HG03139 (cell line): ENCODE data around the gene ERCC5.
A peak's percentile ranks its signal among the peaks of the same experiment; 100 is the strongest.

Experiments
- ATAC-seq: cut with Tn5 transposase; IDR thresholded peaks from one replicate; pipeline ENCODE4 v1.9.1; 2021; ENCODE audit not compliant: unreplicated experiment

Gene ERCC5

DNA sequence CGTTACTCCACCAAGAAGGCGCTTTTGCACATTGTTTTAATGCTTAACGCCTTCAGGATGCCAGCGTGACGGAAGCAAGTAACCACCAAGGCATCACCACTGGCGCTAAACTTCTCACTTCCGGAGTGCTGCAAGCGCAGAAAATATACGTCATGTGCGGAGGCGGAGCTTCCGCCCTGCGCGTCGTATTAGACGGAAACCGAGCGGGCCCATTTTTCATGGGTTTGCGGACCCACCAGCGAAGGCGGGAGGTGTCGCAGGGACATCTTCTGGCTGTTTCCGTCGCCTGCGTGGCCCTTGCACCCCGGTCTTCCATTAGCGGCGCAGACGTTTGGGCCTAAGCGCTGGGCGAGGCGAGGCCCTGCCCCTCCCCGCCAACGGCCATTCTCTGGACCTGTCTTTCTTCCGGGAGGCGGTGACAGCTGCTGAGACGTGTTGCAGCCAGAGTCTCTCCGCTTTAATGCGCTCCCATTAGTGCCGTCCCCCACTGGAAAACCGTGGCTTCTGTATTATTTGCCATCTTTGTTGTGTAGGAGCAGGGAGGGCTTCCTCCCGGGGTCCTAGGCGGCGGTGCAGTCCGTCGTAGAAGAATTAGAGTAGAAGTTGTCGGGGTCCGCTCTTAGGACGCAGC is at the start of gene ERCC5:
Gene ERCC5, plus strand, starts transcription at position 403 of the 631 bp plus-strand sequence. CDS start 235 bp downstream, outside the sequence.
- ATAC-seq, result peak; percentile 77

DNA sequence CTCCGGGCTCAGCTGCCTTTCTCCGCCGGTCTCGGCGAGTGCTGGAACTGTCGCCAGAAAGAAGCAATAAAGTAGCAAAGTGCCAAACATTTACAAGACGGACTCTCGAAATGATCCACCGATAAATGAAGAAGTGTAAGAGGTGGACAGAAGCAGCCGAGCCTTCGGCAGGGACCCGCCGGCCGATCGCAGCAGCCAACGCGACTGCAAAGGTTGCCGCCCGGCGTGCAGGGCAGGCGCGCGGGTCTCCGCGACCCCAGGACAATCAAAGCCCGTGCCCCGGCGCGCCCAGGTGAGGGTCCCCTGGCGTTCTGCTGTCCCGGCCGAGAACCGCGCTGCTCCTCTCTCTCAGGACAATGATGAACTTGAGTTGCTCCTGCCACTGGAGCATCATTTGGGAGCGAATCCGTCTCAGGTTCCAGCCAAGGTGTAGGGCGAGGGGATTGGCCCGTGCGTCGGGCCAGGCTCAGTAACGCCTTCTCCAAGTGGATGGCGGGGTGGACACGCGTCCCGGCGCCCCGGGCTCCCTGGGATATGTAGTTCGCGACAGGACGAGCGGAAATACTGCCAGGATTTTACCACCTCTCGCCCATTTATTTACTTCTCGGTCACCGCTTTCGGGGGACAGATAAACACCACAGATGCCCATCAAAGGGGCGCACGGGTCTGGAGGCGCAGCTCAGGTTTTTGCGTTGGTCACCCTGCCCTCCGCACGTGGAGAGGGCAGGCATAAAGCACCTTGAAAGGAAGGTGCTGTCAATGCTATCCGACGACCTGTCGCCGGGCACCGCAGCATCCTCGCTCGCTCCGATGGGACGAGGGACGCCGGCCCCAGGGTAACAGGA is 47.0 kb upstream of the ERCC5 start, which contains the start of the genes BIVM and POGLUT2:
Gene BIVM, plus strand, starts transcription at position 539 of the 845 bp plus-strand sequence. CDS start 8,149 bp downstream, outside the sequence.
Gene POGLUT2, minus strand, starts transcription at position 396 of the 845 bp plus-strand sequence. Its CDS starts 306 bp downstream, at position 90.
- ATAC-seq, result peak; percentile 84

DNA sequence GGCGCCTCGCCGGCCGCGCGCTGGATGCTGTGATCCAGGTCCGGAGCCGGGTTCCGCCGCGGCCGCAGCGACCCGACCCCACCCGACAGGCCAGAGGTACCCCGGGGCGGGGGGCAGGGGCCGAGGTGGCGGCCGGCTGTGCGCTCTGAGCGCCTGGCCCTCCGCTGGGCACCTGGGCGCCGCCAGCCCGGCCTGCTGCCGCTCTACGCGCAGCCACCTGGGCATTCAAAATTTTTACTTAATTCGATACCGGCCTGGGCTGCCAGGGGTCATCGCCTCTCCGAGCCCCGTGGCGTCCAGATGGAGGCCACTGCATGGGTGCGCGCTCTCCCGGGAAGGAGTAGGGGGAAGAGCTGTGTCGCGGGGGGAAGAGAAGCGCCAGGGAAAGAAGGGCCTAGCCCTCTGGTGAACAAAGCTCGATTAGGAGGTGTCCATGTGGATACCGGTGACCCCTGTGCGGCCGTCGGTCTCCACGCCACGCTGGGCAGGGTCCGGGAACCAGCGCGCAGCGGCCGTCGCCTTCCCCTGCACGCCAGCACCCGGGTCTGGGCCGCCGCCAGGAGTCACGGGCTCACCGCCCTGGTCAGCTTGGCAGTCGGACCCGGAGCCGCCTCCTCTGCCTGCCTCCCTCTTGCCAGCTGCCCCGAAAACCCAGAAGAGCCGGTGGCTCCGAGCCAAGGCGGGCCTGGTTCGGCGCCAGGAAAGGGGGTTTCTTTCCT is 46.2 kb upstream of the ERCC5 start:
- peak; percentile 2 for ATAC-seq

- ATAC-seq, result peak; percentile 75
Observed at GRCh38 chr13:102800145-102801041, 45.4 kb upstream of the ERCC5 start.

DNA sequence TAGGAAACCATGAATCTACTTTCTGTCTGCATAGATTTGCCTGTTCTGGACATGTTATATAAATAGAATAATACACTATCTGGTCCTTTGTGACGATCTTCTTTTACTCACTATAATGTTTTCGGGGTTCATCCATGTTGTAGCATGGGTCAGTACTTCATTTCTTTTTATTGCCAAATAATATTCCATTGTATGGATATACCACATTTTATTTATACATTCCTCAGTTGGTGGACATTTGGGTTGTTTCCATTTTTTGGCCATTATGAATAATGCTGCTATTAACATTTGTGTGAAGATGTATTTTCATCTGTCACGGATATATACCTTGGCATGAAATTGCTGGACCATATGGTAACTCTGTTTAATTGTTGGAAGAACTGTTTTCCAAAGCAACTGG is 40.2 kb upstream of the ERCC5 start:
- ATAC-seq, result no peak

GRCh38 chr13:102807699-102808098 is 38.1 kb upstream of the ERCC5 start:
- ATAC-seq, result no peak

GRCh38 chr13:102812611-102813287 is 33.1 kb upstream of the ERCC5 start:
- ATAC-seq, result no peak

DNA sequence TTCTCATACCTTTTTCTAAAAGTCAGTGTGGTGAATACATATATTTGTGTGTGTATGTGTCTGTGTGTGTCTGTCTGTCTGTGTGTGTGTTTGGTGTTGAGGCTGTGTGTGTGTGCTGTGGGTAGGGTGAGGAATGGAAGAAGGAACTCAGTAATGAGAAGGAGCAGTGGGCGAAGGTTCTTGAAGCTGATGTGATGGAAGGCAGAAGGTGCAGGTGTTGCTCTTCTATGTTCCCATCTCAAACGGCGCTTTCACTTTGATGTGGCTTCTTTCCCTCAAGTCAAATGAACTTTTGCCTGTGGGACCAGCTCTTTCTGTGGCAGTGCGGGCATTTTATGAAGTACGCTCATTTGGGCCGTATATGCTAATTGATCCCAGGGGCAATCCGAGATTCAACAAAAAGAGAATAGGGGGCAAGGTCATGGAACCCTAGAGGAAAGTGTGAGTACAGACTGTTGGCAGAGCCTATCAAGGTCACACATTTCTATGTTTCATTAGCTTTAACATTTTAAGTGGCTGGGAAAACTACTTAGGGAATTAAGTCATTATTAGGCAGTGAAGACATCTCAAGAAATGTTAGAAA is 31.7 kb upstream of the ERCC5 start:
- no peak for ATAC-seq

- no peak for ATAC-seq
Observed at GRCh38 chr13:102814793-102815192, 31.0 kb upstream of the ERCC5 start.

DNA sequence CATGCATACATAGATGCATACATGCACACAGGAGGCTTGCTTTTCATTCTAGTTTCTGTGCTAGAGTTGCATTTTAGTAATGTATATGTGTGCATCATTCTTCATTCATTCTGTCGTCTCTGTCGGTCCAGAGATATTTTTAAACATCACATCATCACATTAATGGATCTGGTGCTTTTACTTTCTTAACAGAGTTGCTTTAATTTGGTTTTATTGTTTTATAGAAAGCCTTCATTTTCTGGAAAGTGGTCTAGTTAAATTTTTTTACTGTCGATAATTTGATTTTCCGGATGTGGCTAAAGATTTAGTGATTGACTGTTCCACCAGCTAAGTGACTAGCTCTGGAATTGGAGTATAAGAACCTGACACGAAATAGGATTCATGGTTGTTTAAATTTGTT is 30.0 kb upstream of the ERCC5 start:
- ATAC-seq, result no peak

GRCh38 chr13:102816708-102817107 is 29.1 kb upstream of the ERCC5 start:
- no peak for ATAC-seq

- no peak for ATAC-seq
Observed at GRCh38 chr13:102817241-102817640, 28.6 kb upstream of the ERCC5 start.

DNA sequence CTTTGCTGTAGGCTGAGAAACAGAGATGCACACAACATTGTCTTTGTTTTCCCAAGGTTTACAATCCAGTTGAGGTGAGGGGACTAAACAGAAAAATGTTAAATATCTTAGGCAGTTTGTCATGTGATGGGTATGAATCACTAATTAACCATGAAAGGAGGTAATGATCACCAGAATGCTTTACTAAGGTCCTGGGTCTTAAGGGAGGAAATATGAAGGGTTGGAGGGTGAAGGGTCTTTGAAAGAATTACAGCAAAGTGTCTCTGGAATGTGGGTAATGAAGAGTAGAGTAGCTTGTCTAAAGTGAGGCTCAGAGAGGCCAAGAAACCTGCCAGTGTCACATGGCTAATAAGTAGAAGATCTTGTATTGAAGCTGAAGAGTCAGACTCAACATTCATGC is 27.9 kb upstream of the ERCC5 start:
- no peak for ATAC-seq

DNA sequence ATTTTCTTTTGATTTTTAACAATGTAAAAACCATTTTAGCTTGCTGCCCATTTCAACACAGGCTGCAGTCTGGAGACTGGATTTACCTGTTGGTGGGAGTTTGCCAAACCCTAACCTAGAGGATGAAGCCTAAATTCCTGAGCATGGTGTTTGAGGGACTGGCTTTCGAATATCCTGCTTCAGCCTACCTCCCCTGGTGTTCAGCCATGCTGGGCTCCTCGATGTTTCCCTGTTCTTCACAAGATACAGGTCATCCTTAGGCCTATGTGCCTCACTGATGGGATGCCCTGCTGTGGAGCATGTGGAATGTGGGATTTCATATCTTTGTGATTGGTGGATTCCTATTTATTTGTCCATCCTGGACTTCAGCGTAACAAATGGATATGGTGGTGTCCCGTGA is 20.4 kb upstream of the ERCC5 start:
- ATAC-seq, result no peak

DNA sequence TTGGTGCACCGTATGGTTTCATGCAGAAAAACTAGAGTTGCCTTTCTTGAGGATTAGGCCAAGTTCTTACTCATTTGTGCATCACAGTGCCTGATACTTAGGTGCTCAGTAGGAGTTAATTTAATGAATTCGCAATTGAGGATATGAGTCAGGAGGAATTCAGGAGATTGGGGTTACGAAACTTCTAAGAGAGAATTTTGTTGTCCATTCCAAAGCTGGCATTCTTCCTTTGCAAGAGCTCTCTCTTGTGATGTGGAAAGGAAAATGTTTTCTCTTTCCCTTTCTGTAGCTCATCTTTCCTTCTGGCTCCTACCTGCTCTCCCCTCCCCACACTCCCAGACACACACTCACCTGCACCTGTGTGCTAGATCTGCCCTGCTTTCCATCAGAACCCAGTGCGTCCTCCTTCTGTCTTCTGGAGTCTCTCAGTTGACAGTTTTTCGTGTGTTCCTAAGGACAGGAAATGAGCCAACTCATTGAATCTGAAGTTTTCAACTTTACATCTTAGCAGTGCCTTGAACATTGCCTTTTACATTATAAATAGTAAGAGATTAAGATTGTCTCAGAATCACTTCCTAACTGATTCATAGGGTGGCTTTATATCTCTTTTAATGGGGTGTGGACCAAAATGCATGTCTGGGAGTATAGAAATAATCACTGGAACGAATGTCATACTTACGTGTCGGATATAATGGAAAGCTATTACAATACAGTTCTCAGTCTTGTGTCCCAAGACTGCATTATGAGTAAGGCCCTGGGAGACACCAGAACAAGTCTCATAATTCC is 19.7 kb upstream of the ERCC5 start:
- no peak for ATAC-seq

- ATAC-seq, result no peak
Observed at GRCh38 chr13:102830646-102831045, 15.2 kb upstream of the ERCC5 start.

GRCh38 chr13:102836471-102836870 is 9.4 kb upstream of the ERCC5 start:
- ATAC-seq, result no peak

DNA sequence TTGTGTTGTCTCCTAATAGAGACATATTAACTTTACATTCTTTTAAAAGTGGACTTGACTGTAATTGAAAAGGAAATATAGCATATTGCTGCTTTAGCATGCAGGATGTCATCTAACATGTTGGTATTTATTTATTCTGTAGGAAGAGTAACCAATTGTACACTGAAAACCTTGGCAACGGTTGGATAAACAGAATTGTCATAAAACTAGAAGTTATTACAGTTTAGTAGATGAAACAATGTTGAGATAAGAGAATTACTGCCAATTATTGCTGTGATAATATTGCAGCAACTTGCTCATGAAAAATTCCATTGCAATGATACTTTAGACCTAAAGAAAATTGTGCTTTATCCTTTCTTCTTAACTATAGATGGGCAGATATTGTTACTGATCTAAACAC is 7.6 kb upstream of the ERCC5 start:
- ATAC-seq, result no peak

DNA sequence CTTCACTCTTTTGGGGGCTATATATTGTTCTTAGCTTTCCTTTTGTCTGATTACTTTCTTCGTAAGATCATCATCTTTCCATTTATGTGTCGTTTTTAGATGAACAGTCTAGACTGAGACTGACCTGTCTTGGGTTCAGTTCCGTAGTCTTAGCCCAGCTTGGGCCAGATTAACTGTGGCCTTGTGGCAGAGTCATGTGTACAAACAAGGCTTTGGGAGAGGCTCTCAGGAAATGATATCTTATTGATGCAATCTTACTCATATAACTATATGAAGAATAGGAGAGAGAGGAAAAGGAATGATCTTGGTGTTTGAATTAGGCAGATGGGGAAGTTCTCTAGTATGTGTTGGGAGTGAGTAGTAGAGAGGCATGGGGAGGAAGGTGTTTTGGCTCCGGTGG is 6.8 kb upstream of the ERCC5 start:
- no peak for ATAC-seq
